ENCODE measurements around the gene ACTG2.

GRCh38 chr2:73892631-73893329 lies at the start of gene ACTG2:
- TF ChIP-seq CTCF (IDR thresholded peaks at IDR 0.05) (no peak), ZFX (IDR thresholded peaks at IDR 0.05; ENCODE audit: borderline replicate concordance) (no peak)
